Mesenchymal stem cell (in vitro differentiated cells and primary cell): ENCODE results near the gene KDM4F.
"Not testable (repeated sequence)": the region's sequence is repeated elsewhere in the genome, so short reads cannot be mapped to it uniquely, and the experiment has no call there.

Experiments
- DNase-seq: peaks from one replicate; pipeline ENCODE4 v3.0.0-alpha.2; 2013
- H2AFZ ChIP-seq: one replicate; pipeline ENCODE4 v1.6.1; 2013; ENCODE audit warnings: low read depth, mild to moderate bottlenecking, control low read depth, inconsistent platforms, low read length, moderate library complexity
- H2AK5ac ChIP-seq: 2 replicates; pipeline ENCODE4 v1.6.1; 2013; ENCODE audit warnings: low read length, moderate library complexity, mild to moderate bottlenecking, inconsistent platforms; ENCODE audit not compliant: severe bottlenecking
- H2BK120ac ChIP-seq: one replicate; pipeline ENCODE4 v1.6.1; 2013; ENCODE audit warnings: low read depth, mild to moderate bottlenecking, inconsistent platforms, low read length, moderate library complexity
- H2BK12ac ChIP-seq, 2 experiments: one replicate each; pipeline ENCODE4 v1.6.1; 2013; ENCODE audit warnings: inconsistent platforms in 2 of 2, low read length in 2 of 2, mild to moderate bottlenecking in 2 of 2, moderate library complexity in 2 of 2, control low read depth in 1 of 2
- H2BK15ac ChIP-seq: one replicate; pipeline ENCODE4 v1.6.1; 2013; ENCODE audit warnings: mild to moderate bottlenecking, low read depth, inconsistent platforms; ENCODE audit not compliant: poor library complexity, severe bottlenecking
- H2BK5ac ChIP-seq: 2 replicates; pipeline ENCODE4 v1.6.1; 2013; ENCODE audit warnings: low read depth, mild to moderate bottlenecking, low read length, control low read depth, inconsistent platforms; ENCODE audit not compliant: poor library complexity, severe bottlenecking
- H3K14ac ChIP-seq, 2 experiments: one replicate each; pipeline ENCODE4 v1.6.1; 2013; ENCODE audit warnings: inconsistent platforms in 2 of 2, low read length in 2 of 2, control low read depth in 1 of 2, mild to moderate bottlenecking in 1 of 2, moderate library complexity in 1 of 2
- H3K18ac ChIP-seq, 2 experiments: one replicate each; pipeline ENCODE4 v1.6.1; 2013; ENCODE audit warnings: inconsistent platforms in 2 of 2, low read length in 2 of 2, control low read depth in 1 of 2, low read depth in 1 of 2, mild to moderate bottlenecking in 1 of 2
- H3K23ac ChIP-seq, 2 experiments: one replicate each; pipeline ENCODE4 v1.6.1; 2013; ENCODE audit warnings: inconsistent platforms in 2 of 2, low read length in 2 of 2, mild to moderate bottlenecking in 2 of 2, moderate library complexity in 2 of 2, control low read depth in 1 of 2
- H3K27ac ChIP-seq: 2 replicates; pipeline ENCODE4 v1.5.1; 2013; ENCODE audit warnings: mild to moderate bottlenecking, moderate library complexity, low read length, control low read depth, inconsistent platforms; ENCODE audit not compliant: poor library complexity, severe bottlenecking
- H3K27me3 ChIP-seq, 2 experiments: 2 replicates each; pipeline versions ENCODE4 v1.6.1 to v1.7.0; 2013; ENCODE audit warnings: low read length in 2 of 2, mild to moderate bottlenecking in 2 of 2, moderate library complexity in 2 of 2, control low read depth in 1 of 2, inconsistent platforms in 1 of 2; ENCODE audit not compliant: control insufficient read depth in 1 of 2, insufficient read depth in 1 of 2
- H3K36me3 ChIP-seq, 2 experiments: 2 replicates each; pipeline versions ENCODE4 v1.6.1 to v1.7.0; 2013; ENCODE audit warnings: low read length in 2 of 2, control low read depth in 1 of 2, inconsistent platforms in 1 of 2, low read depth in 1 of 2, mild to moderate bottlenecking in 1 of 2; ENCODE audit not compliant: insufficient read depth in 2 of 2, control insufficient read depth in 1 of 2
- H3K4ac ChIP-seq, 2 experiments: one replicate each; pipeline ENCODE4 v1.6.1; 2013; ENCODE audit warnings: inconsistent platforms in 2 of 2, low read length in 2 of 2, mild to moderate bottlenecking in 2 of 2, moderate library complexity in 2 of 2, control low read depth in 1 of 2, low read depth in 1 of 2
- H3K4me1 ChIP-seq: 2 replicates; pipeline ENCODE4 v1.6.1; 2013; ENCODE audit warnings: low read depth, low read length, control low read depth; ENCODE audit not compliant: control insufficient read depth, insufficient read depth
- H3K4me2 ChIP-seq: 2 replicates; pipeline ENCODE4 v1.6.1; 2013; ENCODE audit warnings: low read length, mild to moderate bottlenecking, inconsistent platforms; ENCODE audit not compliant: poor library complexity, severe bottlenecking
- H3K4me3 ChIP-seq, 2 experiments: 2 replicates each; pipeline versions ENCODE4 v1.5.1 to v1.7.0; 2013; ENCODE audit warnings: low read length in 2 of 2, mild to moderate bottlenecking in 2 of 2, control low read depth in 1 of 2, low read depth in 1 of 2; ENCODE audit not compliant: insufficient read depth in 1 of 2
- H3K79me1 ChIP-seq: replicated peaks from 2 replicates; pipeline ENCODE4 v1.6.1; 2013; ENCODE audit warnings: mild to moderate bottlenecking, control low read depth, low read length, inconsistent platforms; ENCODE audit not compliant: poor library complexity, severe bottlenecking
- H3K9ac ChIP-seq: 2 replicates; pipeline ENCODE4 v1.7.0; 2013; ENCODE audit warnings: mild to moderate bottlenecking, low read length, moderate library complexity
- H3K9me3 ChIP-seq: 2 replicates; pipeline ENCODE4 v1.7.0; 2013; ENCODE audit warnings: mild to moderate bottlenecking, low read length; ENCODE audit not compliant: control insufficient read depth
- H4K8ac ChIP-seq: one replicate; pipeline ENCODE4 v1.6.1; 2013; ENCODE audit warnings: inconsistent platforms, mild to moderate bottlenecking, low read length, moderate library complexity
- H4K91ac ChIP-seq: one replicate; pipeline ENCODE4 v1.6.1; 2013; ENCODE audit warnings: mild to moderate bottlenecking, low read length, inconsistent platforms
- WGBS: methylation state at CpG from one replicate; pipeline ENCODE4 v1.1.7; 2013; ENCODE audit warnings: mixed read lengths; 5-methylcytosine and 5-hydroxymethylcytosine counted together

KDM4F gene

GRCh38 chr11:95025594-95025993, 23.6 kb upstream of the KDM4F start:
- H2BK5ac ChIP-seq, H2BK120ac ChIP-seq, H2AK5ac ChIP-seq, H3K79me1 ChIP-seq, H3K4me2 ChIP-seq, H4K8ac ChIP-seq, H2BK15ac ChIP-seq, H3K14ac ChIP-seq, H3K27me3 ChIP-seq, H3K4me3 ChIP-seq, H3K4ac ChIP-seq, H3K27ac ChIP-seq, H3K9ac ChIP-seq, H3K18ac ChIP-seq, H3K4me1 ChIP-seq, H3K23ac ChIP-seq, H2BK12ac ChIP-seq, DNase-seq, H4K91ac ChIP-seq, H2AFZ ChIP-seq, H3K36me3 ChIP-seq: not testable (repeated sequence)
- WGBS = 64% methylated on average over 2 of the region's 9 CpGs
- peaks cover 13% of the 10 kb centered on the region for H3K9me3 ChIP-seq

GRCh38 chr11:95028357-95028756, 20.9 kb upstream of the KDM4F start:
- H2AK5ac ChIP-seq = no peak overlapping the region
- no peak for DNase-seq
- no peak overlapping the region for H2BK15ac ChIP-seq

GRCh38 chr11:95033051-95033450, 16.2 kb upstream of the KDM4F start:
- no peak overlapping the region for H2AK5ac ChIP-seq
- no peak overlapping the region for H2BK120ac ChIP-seq
- no peak overlapping the region for H3K9ac ChIP-seq
- no peak overlapping the region for H3K4me2 ChIP-seq
- H3K27ac ChIP-seq = no peak overlapping the region
- no peak overlapping the region for H3K23ac ChIP-seq
- no peaks in the 10 kb centered on the region for H3K4me1 ChIP-seq
- H3K14ac ChIP-seq = no peak overlapping the region
- no peak overlapping the region for H2BK12ac ChIP-seq
- H3K36me3 ChIP-seq = no peaks in the 10 kb centered on the region
- H3K18ac ChIP-seq = no peak overlapping the region
- no peak overlapping the region for H4K91ac ChIP-seq
- DNase-seq = no peak
- no peak overlapping the region for H3K4ac ChIP-seq
- H3K27me3 ChIP-seq = peaks cover 5 to 25% of the 10 kb centered on the region in 2 experiments
- H4K8ac ChIP-seq = no peak overlapping the region
- H2AFZ ChIP-seq = no peak overlapping the region
- WGBS = 82% methylated on average over 1 of the region's 1 CpG
- no peak overlapping the region for H2BK5ac ChIP-seq
- no peaks in the 10 kb centered on the region for H3K79me1 ChIP-seq
- H3K9me3 ChIP-seq = peaks cover 22% of the 10 kb centered on the region
- no peak overlapping the region for H2BK15ac ChIP-seq
- no peak overlapping the region for H3K4me3 ChIP-seq

More at GRCh38 chr11:95028357-95028756, 20.9 kb upstream of the KDM4F start:
- H2AFZ ChIP-seq = no peak overlapping the region
- no peak overlapping the region for H2BK120ac ChIP-seq
- H3K9ac ChIP-seq = no peak overlapping the region
- H3K18ac ChIP-seq = no peak overlapping the region
- H2BK12ac ChIP-seq = no peak overlapping the region
- no peak overlapping the region for H4K91ac ChIP-seq
- H3K9me3 ChIP-seq = peaks cover 22% of the 10 kb centered on the region
- H3K4me3 ChIP-seq = no peak overlapping the region
- H3K79me1 ChIP-seq = no peaks in the 10 kb centered on the region
- H4K8ac ChIP-seq = no peak overlapping the region
- no peak overlapping the region for H3K14ac ChIP-seq
- no peaks in the 10 kb centered on the region for H3K36me3 ChIP-seq
- no peaks in the 10 kb centered on the region for H3K4me1 ChIP-seq
- H3K27me3 ChIP-seq = peaks cover 5 to 13% of the 10 kb centered on the region in 2 experiments
- H3K4me2 ChIP-seq = no peak overlapping the region
- H3K4ac ChIP-seq = no peak overlapping the region
- H3K27ac ChIP-seq = no peak overlapping the region
- no peak overlapping the region for H2BK5ac ChIP-seq
- no peak overlapping the region for H3K23ac ChIP-seq
- 46% methylated on average over 3 of the region's 3 CpGs for WGBS

- H3K18ac ChIP-seq = no peak overlapping the region
- no peak overlapping the region for H3K4me2 ChIP-seq
- WGBS = 81% methylated on average over 2 of the region's 2 CpGs
- peaks cover 11% of the 10 kb centered on the region for H3K9me3 ChIP-seq
- no peak overlapping the region for H3K14ac ChIP-seq
- H2BK120ac ChIP-seq = no peak overlapping the region
- no peak overlapping the region for H3K4ac ChIP-seq
- no peak overlapping the region for H3K27ac ChIP-seq
- no peaks in the 10 kb centered on the region for H3K79me1 ChIP-seq
- no peak overlapping the region for H4K8ac ChIP-seq
- H2BK15ac ChIP-seq = no peak overlapping the region
- H2AK5ac ChIP-seq = no peak overlapping the region
- no peak overlapping the region for H3K4me3 ChIP-seq
- no peak overlapping the region for H3K9ac ChIP-seq
- no peak overlapping the region for H2AFZ ChIP-seq
- no peaks in the 10 kb centered on the region for H3K36me3 ChIP-seq
- H3K4me1 ChIP-seq = no peaks in the 10 kb centered on the region
- no peak for DNase-seq
- H3K27me3 ChIP-seq = peaks cover 5 to 28% of the 10 kb centered on the region in 2 experiments
- no peak overlapping the region for H2BK12ac ChIP-seq
- no peak overlapping the region for H4K91ac ChIP-seq
- H3K23ac ChIP-seq = no peak overlapping the region
- no peak overlapping the region for H2BK5ac ChIP-seq
These were observed 13.9 kb upstream of the KDM4F start for GRCh38 chr11:95035316-95035715.
